ENCODE results near the gene RGS6.
"Not testable (repeated sequence)": the region's sequence is repeated elsewhere in the genome, so short reads cannot be mapped to it uniquely, and the experiment has no call there.

RGS6 gene

DNA sequence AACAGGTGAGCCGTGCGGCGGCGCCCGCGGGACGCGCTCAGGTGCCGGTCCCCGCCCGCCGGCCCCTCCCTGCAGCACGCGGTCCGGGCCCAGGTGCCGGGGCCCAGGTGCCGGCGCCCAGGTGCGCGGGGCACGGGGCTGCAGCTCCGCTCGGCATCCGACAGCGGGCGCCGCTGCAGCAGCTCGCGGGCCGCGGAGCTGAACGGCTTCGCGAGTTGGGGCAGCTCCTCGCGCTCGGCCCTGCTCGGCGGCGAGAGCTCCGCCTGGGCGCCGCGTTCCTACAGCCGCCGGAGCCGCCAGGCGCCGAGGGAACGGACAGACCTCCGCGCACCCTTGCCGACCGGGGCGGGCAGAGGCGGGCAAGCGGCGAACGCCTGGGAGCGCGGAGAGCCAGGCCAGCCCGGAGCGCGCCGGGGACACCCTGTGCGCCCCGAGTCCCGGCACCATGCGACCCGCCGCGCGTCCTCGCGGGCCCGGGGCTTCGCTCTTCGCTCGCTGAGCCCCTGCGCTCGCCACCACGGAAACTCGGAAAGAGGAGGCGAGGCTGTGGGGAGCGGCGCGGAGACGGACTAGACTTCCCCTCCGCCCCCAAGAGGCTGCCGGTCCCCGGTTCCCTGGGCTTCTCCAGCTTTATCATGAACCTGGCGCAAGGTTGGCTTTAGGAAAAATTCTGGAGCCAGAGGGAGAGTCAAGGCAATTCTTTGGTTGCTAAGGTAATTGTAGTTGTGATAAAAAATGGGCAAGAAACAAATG lies at the start of gene RGS6:
Gene RGS6, plus strand, starts transcription at position 201 of the 753 bp plus-strand sequence.
- peak in 16 of 58 donors; percentile 1 to 57 (median 25) for DNase-seq

DNA sequence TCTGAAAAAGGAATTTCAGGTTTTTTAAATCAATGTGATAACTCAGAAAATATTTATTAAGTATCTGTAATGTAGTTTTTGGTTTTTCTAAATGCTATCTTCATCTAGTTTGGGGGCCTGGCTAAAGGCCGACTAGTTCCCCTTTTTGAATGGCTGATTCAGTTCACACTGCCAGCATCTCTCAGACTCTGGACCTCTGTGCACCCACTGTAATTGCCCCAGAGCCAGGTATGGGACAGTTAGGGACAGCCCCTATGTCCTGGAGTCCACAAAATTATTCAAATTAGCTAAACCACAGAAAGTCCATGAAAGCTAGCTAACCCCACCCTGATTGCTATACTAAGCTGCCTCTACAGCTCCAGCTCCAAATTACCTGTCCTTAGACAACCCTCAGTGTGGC lies 49.1 kb upstream of the RGS6 start:
- no peak for DNase-seq

DNA sequence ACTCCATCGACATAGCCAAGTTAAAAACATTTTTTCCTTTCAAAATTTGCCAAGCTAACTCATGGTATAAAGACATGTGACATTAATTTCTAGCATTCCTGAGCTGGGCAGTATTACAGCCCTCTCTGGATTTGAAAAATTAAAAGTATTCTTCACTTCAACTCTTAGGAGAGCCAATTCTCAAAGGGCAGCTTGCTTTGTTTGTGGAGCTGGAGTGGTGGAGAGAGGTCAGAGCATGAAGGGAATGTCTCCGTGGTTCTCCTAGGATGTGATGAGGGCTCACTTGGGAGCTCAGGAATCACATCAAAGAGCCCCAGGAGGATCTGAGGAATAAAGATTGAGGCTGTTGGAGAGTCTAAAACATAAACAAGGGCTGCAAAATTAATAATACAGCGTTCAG lies 46.9 kb upstream of the RGS6 start:
- no peak for DNase-seq

DNA sequence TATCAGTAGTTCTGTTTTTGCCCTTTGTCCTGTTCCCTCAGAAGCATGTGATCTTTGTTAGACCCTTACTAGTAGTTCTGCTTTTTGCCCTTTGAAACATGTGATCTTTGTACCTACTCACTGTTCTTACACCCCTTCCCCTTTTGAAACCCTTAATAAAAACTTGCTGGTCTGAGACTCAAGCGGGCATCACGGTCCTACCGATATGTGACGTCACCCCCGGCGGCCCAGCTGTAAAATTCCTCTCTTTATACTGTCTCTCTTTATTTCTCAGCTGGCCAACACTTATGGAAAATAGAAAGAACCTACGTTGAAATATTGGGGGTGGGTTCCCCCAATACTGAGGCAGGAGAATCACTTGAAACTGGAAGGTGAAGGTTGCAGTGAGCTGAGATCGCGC lies 44.4 kb upstream of the RGS6 start:
- not testable (repeated sequence) for DNase-seq

DNA sequence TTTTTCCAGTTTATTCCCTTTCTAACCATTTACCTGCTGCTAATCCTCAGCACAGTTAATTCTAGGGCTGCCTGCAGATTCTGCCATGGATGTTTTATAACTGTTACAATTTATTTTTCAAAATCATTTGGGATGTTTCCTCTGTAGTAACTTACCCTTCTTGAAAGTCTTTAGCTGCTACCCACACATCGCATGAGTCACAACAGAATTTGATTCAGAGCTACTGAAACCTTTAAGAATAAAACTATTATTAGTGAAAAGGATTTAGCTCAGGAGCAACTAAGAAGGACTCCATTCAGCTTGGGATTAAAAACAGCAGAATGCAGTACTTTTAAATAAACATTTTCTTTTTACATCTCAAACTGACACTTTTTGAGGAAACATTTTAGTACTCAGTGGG lies 41.7 kb upstream of the RGS6 start:
- no peak for DNase-seq

DNA sequence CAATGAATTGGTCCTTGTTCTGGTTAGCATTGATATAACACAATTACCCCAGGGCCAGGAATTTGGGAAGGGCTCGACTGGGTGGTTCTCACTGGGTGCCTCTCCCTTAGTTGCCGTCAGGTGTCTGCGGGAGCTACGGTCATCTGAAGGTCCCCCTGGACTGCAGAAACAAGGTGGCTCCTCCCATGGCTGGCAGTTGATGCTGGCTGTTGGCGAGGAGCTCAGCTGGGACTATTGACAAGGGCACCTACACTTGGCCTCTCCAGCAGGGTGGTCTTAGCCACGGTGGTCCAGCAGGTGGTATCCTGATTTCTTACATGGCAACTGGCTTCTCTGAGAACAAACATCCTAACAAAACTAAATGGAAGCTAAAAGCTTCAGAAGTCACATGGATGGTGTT lies 41.0 kb upstream of the RGS6 start:
- DNase-seq = no peak

DNA sequence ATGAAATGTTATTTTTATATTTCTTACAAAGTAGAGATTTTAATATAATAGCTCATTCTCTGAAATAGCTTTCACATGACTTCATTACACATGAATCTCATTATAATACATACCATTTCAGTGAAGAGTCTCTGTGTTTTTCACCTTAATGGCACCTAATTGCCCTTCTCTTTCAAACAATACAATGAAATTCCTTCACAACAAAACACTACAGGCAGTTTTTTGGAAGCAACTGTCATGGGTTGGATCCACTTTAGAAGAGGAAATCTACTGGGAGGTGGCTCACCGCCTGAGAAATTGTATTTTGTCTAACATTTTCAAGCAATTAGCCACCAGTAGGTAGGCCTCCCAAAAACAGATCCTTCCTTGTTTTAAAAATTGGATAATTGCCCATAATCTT lies 40.3 kb upstream of the RGS6 start:
- no peak for DNase-seq

DNA sequence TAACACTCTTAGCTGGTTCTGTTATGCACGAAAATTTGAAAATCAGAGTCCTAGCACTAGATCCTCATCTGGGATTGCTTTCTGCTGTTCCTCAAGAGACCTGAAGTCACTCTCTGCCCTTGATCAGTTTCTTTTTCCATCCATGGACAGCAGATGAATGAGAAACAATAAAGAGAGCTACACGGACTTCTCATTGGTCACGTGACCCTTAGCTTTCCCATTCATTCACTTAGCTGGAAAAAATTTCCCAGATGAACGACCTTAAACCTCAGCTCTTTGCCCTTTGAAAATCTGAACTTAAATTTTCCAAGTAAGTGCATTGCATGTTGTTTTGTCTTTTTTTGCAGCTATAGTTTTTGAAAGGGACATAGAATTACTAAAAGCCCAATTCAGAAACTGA lies 27.2 kb upstream of the RGS6 start:
- no peak for DNase-seq

DNA sequence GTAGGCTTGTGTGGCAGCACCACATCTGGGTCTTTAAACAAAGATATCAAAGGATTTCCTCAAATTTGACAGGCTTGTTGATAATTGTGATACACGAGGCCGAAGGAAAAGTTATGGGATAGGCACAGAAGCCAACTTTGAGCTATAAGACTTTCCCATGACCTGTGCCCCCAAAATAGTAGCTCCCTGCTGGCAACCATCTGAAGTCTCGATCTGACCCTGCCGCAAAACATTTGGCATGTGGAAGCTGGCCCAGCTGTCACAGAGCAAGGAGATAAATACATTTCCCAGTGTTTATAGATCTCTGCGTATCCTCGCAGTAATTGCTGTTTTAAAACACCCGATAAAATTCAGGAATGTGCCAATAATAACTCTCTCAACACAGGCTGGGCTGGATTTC lies 26.4 kb upstream of the RGS6 start:
- no peak for DNase-seq

DNA sequence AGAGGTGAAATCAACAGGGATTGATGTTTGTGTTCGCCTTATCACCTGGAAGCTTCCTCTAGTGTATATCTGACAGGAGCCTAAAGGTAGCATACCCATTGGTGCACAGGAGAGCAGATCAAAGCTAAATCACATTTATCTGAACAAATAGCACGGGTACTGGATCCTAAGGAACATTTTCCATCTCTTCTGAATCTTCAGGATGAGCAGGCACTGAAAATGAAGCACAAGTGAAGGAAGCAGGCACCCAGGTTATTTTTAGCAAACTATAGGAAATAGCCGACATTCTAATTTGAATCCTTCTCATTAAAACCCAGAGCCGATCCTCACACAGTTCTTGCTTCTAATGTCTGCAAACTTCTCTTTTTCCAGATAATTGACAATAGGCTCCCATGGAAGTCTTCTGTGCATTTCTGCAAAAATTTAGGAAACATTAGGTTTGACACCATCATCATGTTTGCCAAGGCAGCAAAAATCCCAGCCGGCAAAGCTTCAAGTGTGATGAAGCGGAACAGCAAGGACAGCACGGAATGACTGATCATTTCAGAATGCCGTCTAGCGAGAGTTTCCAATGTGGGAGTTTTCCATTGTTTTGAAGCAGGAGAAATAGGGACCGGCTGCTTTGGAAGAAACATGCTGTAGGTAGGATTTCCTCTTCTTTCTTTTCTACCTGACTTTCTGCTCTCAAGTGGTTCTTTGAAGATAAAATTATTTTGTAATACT lies 24.3 kb upstream of the RGS6 start:
- DNase-seq = no peak

DNA sequence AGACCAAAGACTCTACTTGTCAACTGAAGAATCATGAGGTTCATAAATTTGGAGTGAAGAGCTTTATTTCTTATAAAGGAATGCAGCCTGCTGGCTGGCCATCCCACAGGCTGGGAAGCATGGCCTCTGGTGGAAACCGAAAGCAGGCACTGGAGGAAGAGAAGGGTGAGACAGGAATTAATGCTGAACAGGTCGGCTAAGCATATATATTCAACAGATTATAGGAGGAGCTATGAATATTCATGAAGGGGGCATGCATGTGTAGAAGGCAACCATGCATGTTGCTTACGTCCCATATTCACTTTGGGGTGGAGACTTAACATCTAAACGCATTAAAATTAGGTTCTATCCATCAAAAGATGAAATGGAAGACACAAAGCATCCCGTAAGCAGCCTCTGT lies 20.6 kb upstream of the RGS6 start:
- DNase-seq = no peak

DNA sequence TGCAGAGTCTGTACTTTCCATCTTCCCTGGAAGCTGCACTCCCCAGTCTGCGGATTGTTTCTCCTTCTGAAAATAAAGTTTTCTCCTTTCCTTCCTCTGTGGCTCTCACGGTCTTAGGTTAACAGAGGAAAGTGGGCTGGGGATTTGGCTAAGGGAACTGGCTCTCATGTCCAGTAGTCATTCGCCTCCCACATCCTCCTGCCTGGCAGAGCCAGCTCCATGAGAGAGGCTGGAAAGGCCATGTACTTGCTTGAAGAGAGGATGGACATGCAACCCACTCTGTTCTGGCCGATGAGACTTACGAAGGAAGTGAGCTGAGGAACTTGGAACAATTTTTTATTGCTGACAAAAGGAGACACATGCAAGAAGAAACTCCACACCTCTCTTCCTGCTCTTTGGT lies 18.9 kb upstream of the RGS6 start:
- DNase-seq = no peak

DNA sequence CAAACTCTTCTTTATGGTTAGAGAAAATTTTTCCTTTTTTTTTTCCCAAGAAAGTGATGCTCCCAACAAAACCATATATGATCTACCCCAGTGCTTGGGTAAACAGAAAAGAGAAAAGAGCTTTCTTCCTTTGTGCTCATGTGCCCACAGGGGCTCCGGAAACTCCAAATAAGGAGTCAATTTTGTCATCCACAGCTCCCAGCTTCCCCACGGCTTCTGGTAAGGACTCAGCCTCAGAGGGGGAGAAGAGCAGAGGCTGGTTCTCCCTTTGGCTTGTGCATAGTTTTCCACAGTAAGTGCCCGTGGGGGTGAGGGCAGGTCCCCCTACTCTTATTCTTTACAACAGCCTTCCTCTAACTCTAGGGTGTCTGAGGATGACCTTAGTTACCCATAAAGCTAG lies 13.3 kb upstream of the RGS6 start:
- no peak for DNase-seq

DNA sequence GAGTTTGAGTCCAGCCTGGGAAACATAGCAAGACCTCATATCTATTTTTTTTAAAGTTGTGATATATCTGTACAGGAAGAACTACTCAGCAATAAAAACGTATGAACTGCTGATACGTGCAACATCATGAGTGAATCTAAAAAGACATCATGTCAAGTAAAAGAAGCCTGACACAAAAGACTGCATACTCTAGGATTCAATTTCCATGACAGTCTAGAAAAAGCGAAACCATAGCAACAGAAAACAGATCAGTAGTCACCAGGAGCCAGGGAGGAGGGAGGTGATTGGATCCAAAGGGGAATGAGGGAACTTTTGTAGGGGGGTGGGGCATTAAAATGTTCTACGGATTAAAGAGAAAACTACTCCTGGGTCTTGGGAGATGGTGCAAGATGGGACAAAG lies 8.7 kb upstream of the RGS6 start:
- no peak for DNase-seq

DNA sequence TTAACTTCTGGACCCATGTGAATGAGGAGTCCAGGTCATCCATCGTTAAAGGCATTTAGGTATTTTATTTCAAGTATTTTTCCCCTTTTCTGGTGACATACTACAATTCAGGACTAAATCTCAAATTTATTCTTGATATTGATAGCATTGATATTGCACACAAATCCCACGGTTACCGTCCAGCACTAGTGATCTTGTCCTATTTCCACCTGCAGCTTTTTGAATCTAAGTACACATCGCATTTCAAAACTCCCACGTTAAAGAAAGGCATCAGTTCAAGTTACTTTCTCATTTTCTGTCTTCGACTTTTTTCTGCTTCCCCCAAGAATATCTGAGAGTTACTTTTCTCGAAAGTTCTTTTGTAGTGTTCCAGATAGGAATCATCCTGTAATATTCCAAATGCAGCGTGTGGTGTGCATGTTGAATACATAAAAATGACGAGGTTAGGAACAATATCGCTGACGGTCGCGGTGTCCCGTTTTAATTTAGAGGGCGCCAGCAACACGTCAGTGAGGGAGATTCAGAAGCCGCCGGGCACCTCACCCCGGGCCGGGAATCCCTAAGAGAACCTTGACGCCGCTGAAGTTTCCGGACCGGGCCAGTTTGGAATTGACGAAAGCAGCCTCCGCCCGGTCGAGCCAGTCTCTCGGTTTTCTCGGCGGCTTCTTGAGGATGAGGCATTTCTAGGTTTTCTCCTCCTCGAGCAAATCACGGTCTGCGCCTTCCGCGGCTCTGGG lies 569 bp upstream of the RGS6 start:
- DNase-seq = peak in 24 of 58 donors; percentile 2 to 57 (median 18)

DNA sequence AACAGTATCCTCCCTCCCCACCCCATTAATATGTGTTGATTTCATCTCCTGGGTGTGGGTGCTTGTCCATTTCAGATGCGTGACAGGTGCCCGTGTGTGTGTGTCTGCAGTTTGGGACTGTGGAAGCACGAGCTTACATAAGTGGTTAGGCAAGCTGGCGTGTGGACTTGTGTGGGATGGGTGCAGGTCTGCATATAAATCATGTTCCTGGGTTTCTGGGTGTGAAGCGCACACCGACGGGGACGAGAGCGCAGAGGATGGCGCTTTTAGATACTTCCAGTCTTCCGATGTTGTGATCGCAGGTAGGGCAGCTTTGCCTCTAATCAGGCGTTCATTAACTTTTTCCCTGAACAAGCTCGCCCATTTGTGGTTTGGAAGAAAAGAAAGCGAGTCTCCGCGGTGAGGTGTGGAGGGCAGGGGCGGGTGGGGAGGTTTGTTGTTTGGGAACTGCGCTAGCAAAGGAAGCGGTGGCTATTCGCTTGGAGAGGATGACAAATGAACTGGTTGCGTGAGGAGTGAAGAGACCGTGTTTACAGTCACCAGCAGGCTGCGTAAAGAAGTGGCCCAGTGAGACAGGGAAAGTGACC lies 865 bp downstream of the RGS6 start:
- peak in 17 of 58 donors; percentile 1 to 61 (median 19) for DNase-seq

DNA sequence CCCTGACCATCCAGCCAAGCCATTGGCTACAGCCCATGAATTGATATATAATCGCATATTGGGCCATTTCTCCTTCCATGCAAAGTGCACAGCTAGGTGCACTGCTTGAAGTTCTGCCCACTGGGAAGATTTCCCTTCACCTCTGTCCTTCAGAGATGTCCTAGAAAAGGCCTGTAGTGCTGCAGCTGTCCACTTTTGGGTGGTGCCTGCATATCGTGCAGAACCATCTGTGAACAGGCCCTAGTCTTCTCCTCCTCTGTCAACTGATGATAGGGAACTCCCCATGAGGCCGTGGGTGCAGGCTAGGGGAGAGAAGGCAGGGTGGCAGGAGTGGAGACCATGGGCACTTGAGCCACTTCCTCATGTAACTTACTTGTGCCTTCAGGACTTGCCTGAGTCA lies 6.0 kb downstream of the RGS6 start:
- DNase-seq = not testable (repeated sequence)

DNA sequence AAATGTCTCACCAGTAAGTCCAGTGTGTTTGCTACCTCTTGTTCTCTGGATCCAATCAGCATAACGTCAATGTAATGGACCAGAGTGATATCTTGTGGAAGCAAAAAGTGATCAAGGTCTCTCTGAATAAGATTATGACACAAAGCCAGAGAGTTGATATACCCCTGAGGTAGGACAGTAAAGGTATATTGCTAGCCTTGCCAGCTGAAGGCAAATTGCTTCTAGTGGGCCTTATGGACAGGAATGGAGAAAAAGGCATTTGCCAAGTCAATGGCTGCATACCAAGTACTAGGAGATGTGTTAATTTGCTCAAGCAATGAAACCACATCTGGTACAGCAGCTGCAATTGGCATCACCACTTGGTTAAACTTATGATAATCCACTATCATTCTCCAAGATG lies 7.1 kb downstream of the RGS6 start:
- DNase-seq = not testable (repeated sequence)

DNA sequence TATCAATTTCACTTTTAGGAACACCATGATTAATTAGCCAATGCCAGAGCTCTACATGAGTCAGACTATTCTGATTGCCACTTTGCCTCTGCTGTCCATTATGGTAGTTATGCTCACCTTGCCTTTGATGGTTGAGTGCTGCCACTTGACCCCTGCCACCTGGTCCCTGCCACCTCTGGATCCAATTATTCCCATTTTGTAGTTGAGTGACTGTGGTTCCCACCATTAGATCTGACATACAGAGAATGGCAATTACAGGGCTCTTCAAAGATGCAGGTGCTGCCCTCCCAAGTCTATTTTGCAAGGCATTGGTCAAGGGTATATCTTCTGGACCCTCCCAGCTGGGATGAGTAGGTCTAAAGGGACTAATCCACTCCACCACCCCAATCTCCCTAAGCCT lies 8.3 kb downstream of the RGS6 start:
- DNase-seq = not testable (repeated sequence)

DNA sequence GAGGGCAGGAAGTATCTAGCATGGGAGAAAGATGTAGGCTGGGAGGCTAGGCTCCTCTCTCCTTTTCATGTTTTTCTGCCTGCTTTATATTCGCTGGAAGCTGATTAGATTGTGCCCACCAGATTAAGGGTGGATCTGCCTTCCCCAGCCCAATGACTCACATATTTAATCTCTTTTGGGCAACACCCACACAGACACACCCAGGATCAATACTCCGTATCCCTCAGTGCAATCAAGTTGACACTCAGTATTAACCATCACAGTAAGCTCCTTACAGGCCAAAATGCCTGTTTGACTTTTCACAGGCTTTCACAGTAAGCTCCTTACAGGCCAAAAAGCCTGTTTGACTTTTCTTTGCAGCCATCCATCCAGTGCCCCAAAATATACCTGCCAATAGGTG lies 9.4 kb downstream of the RGS6 start:
- not testable (repeated sequence) for DNase-seq

DNA sequence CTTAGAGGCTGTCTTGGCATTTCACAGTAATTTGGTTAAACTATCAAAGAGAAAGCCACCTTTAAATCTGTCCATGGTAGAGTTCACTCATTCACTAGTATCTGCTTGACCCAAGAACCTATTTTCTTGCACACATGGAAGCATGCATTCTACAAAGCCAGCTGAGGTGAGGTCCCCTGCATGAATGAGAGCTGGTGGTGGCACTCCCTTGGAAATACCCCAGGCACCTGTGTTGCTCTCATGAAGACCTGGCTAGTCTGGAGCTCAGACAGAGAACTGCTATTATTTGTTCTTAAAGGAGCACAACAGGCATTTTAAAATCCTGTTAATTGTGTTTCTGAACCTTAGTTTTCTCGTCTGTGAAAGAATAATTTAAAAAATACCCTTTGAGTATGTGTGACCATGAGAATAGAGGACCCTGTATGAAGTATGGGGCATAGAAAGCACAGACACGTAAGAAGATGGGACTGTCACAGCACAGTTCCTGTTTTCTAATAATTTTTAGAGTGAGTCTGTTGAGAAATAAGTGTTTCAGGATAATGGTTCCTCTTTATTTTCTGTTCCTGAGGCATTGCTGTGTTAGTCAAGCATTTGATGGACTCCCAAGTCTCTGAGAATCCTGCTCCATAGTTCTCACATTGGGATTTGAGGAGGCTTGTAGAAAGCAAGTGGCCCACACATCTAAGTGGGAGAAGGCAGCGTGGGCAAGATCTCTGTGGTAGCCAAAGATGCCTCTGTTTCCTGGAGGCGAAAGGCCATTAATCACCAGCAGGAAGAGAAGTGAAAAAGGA lies 10.9 kb downstream of the RGS6 start:
- DNase-seq = no peak
